Lower lobe of right lung (tissue), 2 donors: ENCODE measurements around the gene HRH1. TPM values are rescaled to one million over a fixed set of nuclear protein-coding genes. Genes with fewer than 3 reads are reported as not detected.

Experiments used
- ATAC-seq, 2 donors: fragments of 200-7000 bp; cut with Tn5 transposase; one replicate each; pipeline ENCODE4 v1.9.1; 2020 to 2022; ENCODE audit warnings: mild to moderate bottlenecking in 2 of 2, moderate library complexity in 2 of 2
- DNase-seq: peaks from one replicate; pipeline ENCODE4 v3.0.0-alpha.2; 2020
- H3K27ac ChIP-seq: fragments of 200-600 bp; one replicate; pipeline ENCODE4 v1.8.0; 2022
- H3K27me3 ChIP-seq: fragments of 200-600 bp; one replicate; pipeline ENCODE4 v1.8.0; 2022; ENCODE audit warnings: low read depth
- H3K36me3 ChIP-seq: fragments of 200-600 bp; one replicate; pipeline ENCODE4 v1.8.0; 2022; ENCODE audit warnings: mild to moderate bottlenecking
- H3K4me1 ChIP-seq: fragments of 200-600 bp; one replicate; pipeline ENCODE4 v1.8.0; 2022
- H3K4me3 ChIP-seq: fragments of 200-600 bp; one replicate; pipeline ENCODE4 v1.8.0; 2022; ENCODE audit warnings: mild to moderate bottlenecking
- H3K9me3 ChIP-seq: fragments of 200-600 bp; one replicate; pipeline ENCODE4 v1.8.0; 2022
- intact Hi-C: fragments of 100-400 bp; cut with DNase I; formaldehyde crosslinking; loops from one replicate; pipeline ENCODE4 v1.11.0; 2022
- total RNA-seq: library from RNA; stranded (reverse); fragmentation: NEBNext Ultra II Directional; extraction: Animal tissue kit (Norgen Biotek cat#: 25700); gene quantifications from one replicate; pipeline ENCODE4 v1.2.1, GENCODE V29; 2021
- TF ChIP-seq, protein P1 (sequence below): fragments of 200-600 bp; IDR thresholded peaks from one replicate; pipeline ENCODE4 v1.8.0; 2022; ENCODE audit warnings: antibody characterized with exemption, mild to moderate bottlenecking
- donor health status: DM: no; HTN: yes; CAD: no; lungs with severe emphysema.

Gene HRH1
- total RNA-seq, 1 donor from 2014 or later = 6.4 TPM

DNA sequence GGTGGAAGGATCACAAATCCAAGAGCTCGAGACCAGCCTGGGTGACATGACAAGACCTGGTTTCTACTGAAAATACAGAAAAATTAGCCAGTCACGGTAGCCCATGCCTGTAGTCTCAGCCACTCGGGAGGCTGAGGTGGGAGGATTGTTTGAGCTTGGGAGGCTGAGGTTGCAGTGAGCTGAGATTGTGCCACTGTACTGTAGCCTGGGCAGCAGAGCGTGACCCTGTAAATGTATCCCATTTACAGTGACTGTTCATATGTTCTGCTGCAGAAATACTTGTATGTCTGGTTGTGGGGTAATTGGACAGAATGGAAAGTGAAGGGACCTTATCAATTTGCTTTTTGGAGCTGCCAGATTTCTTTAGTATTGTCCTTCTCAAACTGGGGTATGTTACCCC lies 142.8 kb downstream of the HRH1 start:
- peaks cover 33% of the 10 kb centered on the region for H3K36me3 ChIP-seq
- TF ChIP-seq, protein P1, sequence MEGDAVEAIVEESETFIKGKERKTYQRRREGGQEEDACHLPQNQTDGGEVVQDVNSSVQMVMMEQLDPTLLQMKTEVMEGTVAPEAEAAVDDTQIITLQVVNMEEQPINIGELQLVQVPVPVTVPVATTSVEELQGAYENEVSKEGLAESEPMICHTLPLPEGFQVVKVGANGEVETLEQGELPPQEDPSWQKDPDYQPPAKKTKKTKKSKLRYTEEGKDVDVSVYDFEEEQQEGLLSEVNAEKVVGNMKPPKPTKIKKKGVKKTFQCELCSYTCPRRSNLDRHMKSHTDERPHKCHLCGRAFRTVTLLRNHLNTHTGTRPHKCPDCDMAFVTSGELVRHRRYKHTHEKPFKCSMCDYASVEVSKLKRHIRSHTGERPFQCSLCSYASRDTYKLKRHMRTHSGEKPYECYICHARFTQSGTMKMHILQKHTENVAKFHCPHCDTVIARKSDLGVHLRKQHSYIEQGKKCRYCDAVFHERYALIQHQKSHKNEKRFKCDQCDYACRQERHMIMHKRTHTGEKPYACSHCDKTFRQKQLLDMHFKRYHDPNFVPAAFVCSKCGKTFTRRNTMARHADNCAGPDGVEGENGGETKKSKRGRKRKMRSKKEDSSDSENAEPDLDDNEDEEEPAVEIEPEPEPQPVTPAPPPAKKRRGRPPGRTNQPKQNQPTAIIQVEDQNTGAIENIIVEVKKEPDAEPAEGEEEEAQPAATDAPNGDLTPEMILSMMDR = no peak
- intact Hi-C loops = no loop called here
- H3K27me3 ChIP-seq = no peaks in the 10 kb centered on the region
- no peak overlapping the region for H3K27ac ChIP-seq
- no peaks in the 10 kb centered on the region for H3K4me1 ChIP-seq
- H3K4me3 ChIP-seq = no peak overlapping the region
- no peaks in the 10 kb centered on the region for H3K9me3 ChIP-seq
- DNase-seq (no peak), ATAC-seq (no peak)

DNA sequence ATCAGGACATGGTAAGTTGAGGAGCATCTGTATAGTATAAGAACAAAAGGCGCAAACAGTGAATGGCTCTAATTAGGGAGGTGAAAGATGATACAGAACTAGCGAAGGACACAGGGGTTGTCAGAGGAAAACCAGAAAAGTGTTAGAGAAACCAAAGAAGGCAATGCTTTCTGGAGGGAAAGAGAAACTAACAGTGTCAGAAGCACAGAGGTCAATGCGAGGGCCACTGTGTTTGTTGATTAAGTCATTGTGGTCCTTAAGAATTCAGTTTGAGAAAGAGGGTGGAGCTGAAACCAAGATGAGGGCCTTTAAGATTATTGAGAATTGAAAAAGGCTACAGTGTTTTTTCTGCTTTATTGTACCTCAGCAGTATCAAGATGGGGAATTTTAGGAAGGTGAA lies 146.7 kb downstream of the HRH1 start:
- Histone ChIP-seq H3K4me3 (no peak overlapping the region), H3K4me1 (peaks cover 7% of the 10 kb centered on the region), H3K9me3 (no peaks in the 10 kb centered on the region), H3K27me3 (no peaks in the 10 kb centered on the region), H3K36me3 (peaks cover 49% of the 10 kb centered on the region), H3K27ac (no peak overlapping the region)
- ATAC-seq = peak; percentile 61 to 84
- intact Hi-C loops = no loop called here
- TF ChIP-seq, protein P1 = no peak
- no peak for DNase-seq

DNA sequence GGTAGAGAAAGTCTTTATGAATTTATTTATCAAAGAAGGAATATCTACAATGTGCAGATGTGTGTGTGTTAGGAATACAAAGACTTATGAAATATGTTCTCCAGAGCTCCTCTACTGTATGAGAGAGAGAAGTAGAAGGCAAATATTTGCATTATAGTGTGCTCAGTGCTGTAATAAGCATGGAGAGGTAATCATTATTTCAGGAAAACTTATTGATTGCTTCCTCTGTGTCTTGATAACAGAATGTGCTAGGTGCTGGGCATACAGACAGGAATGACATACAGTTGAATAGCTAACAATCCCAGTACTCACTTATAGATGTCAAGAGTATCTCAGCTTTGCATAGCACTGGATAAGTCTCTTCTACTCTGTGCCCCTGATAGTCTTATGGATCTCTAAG lies 148.2 kb downstream of the HRH1 start:
- ATAC-seq = peak in 1 of 2 donors; percentile 37

DNA sequence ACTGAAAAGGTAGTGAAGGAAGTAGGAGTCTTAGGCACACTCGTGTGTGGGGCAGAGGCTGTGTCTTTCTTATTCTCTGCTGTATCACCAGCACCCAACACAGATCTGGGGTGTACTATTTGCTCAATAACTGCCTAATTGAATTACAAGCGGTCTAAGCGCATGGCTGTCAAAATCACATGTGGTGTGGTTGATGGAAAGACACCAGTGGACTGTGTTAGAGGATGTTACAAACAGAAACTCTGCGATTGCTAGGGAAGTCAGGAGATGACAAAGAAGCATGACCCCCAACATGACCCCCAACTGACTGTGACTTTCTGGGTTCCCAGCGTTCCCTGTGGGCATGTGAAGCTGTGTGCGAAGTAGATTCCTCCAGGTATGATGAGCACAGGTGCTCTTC lies 149.9 kb downstream of the HRH1 start:
- Histone ChIP-seq H3K4me3 (no peak overlapping the region), H3K27me3 (no peaks in the 10 kb centered on the region), H3K9me3 (no peaks in the 10 kb centered on the region), H3K36me3 (peaks cover 74% of the 10 kb centered on the region), H3K27ac (no peak overlapping the region), H3K4me1 (peaks cover 24% of the 10 kb centered on the region)
- ATAC-seq = peak; percentile 47 to 59
- TF ChIP-seq, protein P1 = no peak
- intact Hi-C loops = no loop called here
- no peak for DNase-seq

More for the DNA sequence above, 148.2 kb downstream of the HRH1 start:
- no peak overlapping the region for H3K4me3 ChIP-seq
- no peak for DNase-seq
- peaks cover 21% of the 10 kb centered on the region for H3K4me1 ChIP-seq
- no peaks in the 10 kb centered on the region for H3K9me3 ChIP-seq
- H3K27me3 ChIP-seq = no peaks in the 10 kb centered on the region
- intact Hi-C loops = no loop called here
- no peak overlapping the region for H3K27ac ChIP-seq
- TF ChIP-seq, protein P1 = no peak
- H3K36me3 ChIP-seq = peaks cover 64% of the 10 kb centered on the region

DNA sequence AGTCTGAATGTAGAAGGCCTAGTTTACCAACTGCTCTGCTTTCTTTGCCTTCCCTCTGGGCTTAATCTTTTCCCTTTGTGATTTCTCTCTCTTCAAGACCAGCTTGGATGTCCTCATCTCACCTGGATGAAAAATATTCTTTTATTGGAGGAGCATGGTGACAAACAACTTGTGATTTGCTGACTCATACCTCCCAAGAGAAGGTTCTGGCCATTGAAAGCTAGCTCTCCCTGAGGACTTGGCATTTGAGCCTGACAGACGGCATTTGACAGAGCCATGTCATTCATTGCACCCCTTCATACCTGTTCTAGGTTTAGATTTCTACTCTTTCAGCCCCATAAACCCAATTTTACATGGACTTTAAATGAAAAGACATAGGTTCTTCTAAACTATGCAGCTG lies 151.2 kb downstream of the HRH1 start:
- ATAC-seq (no peak), DNase-seq (no peak)
- Histone ChIP-seq H3K36me3 (peaks cover 74% of the 10 kb centered on the region), H3K4me1 (peaks cover 24% of the 10 kb centered on the region), H3K27me3 (no peaks in the 10 kb centered on the region), H3K4me3 (no peak overlapping the region), H3K9me3 (no peaks in the 10 kb centered on the region), H3K27ac (peak overlapping the region; percentile 44)
- intact Hi-C loops = no loop called here
- TF ChIP-seq, protein P1 = no peak
